ENCODE measurements around the gene CAP2.
"Not testable (repeated sequence)": the region's sequence is repeated elsewhere in the genome, so short reads cannot be mapped to it uniquely, and the experiment has no call there.

CAP2 gene

DNA sequence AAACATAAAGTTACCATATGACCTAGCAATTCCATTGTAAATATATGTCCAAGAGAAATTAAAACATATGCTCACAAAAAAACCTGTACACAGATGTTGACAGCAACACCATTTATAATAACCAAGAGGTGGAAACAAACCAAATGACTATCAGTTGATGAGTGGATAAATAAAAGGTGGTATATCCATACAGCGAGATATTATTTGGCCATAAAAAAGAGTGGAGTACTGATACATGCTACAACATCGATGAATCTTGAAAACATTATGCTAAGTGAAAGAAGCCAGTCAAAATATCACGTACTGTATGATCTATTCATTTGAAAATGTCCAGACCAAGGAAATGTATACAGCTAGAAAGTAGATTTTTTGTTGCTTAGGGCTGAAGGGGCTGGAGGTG lies 2.9 kb downstream of the CAP2 start:
- no peak for DNase-seq (ENCODE audit: low spot score)

DNA sequence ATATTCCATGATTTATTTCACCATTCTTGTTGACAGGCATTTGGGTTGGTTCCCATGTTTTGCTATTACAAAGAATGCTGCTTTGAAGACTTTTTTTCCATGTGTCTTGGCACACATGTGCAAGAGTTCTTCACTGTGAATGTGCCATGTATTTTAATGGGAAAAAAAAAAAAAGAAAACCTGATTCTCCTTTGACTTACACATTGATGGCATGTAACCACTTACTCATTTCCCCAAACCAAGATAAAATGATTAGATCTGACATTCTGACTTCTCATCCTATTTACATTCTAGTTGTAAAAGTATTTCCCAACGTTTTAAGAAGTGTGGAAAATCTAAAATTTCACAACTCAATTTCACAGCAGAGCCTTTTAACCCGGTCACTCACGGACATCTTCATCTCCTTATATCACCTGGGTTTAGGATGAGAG lies 4.4 kb downstream of the CAP2 start:
- DNase-seq (ENCODE audit: low spot score), result no peak

GRCh38 chr6:17405181-17405943 lies 12.0 kb downstream of the CAP2 start:
- DNase-seq (ENCODE audit: low spot score), result not testable (repeated sequence)

DNA sequence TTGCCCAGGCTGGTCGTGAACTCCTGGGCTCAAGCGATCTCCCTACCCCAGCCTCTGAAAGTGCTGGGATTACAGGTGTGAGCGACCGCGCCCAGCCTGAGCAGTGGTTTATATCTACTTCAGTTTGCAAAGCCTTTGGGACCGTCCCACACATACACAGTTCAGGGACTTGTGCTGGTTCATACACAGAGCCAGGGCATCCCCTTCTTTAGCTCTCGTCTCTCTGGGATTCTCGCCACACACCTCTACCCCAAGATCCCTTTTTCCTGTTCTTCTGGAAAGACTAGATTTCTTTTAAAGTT lies 12.5 kb downstream of the CAP2 start:
- DNase-seq (ENCODE audit: low spot score), result no peak

GRCh38 chr6:17408081-17408480 lies 14.7 kb downstream of the CAP2 start:
- DNase-seq (ENCODE audit: low spot score), result no peak

GRCh38 chr6:17410281-17410680 lies 16.9 kb downstream of the CAP2 start:
- DNase-seq (ENCODE audit: low spot score), result no peak

- no peak for DNase-seq (ENCODE audit: low spot score)
Measured at GRCh38 chr6:17413313-17413750, 19.9 kb downstream of the CAP2 start.

- DNase-seq (ENCODE audit: low spot score), result not testable (repeated sequence)
Measured at GRCh38 chr6:17414395-17414794, 21.0 kb downstream of the CAP2 start.

GRCh38 chr6:17415321-17415720 lies 21.9 kb downstream of the CAP2 start:
- DNase-seq (ENCODE audit: low spot score), result no peak

- no peak for DNase-seq (ENCODE audit: low spot score)
Measured at GRCh38 chr6:17416806-17417205, 23.4 kb downstream of the CAP2 start.

DNA sequence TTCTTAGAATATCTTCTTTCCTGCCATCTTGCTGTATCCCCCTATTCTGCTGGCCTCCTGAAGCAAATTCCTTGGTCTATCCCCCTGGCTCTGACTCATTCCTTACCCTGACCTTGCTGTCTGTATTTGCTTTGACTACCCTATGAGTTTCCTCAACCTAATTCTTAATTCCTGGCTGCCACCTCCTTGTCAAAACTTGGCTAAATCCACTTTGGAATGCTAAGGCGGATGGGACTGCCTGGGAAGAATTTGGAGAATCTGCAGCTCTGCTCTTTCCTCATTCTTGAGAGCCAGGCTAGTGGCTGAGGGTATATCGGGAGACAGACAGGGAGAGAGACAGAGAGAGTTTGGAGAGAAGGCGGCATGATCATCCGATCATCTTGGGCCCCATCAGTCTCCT lies 24.4 kb downstream of the CAP2 start:
- no peak for DNase-seq (ENCODE audit: low spot score)

DNA sequence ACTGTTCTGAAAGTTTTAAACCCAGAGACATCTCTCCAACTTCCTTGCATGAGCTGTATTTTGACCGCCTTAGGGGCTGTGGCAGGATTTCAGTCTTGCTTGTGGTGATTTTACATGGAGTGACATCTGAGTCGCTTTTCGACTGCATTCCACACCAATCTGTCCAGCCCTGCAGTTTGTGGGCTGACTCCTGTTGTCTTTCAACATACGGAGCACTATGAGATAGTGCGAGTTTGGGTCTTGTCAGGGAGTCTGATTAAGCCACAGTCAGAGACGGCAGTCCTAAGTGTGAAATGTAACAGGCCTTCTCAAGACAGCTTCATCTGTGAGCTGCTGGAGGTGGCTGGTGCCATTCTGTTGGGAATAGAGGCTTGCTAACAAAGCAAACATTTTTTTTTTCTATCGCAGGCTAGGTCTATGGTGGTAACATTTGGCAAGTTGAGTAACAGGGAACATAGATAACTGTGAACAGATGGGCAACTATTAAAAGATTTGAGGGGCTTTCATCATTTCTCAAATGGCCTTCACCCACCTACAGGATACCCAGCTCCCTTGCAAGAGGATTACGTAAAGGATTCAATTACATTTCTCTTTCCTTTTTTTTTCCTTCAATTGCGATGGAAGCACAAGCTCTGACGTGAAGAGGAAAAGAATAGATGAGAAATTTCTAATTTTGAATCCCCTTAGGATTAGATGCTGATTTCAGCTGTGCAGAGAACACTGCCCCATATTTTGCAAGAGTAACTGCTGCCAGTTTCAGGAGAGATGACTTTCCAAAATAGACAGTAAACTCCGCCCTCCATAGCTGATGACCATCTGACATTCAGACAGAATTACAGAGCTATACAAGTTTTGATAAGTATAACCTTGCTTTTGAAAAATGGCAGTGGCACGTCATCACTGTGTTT lies 25.1 kb downstream of the CAP2 start:
- DNase-seq (ENCODE audit: low spot score), result no peak

GRCh38 chr6:17419189-17419575 lies 25.8 kb downstream of the CAP2 start:
- no peak for DNase-seq (ENCODE audit: low spot score)

- no peak for DNase-seq (ENCODE audit: low spot score)
Measured at GRCh38 chr6:17420368-17420767, 27.0 kb downstream of the CAP2 start.

DNA sequence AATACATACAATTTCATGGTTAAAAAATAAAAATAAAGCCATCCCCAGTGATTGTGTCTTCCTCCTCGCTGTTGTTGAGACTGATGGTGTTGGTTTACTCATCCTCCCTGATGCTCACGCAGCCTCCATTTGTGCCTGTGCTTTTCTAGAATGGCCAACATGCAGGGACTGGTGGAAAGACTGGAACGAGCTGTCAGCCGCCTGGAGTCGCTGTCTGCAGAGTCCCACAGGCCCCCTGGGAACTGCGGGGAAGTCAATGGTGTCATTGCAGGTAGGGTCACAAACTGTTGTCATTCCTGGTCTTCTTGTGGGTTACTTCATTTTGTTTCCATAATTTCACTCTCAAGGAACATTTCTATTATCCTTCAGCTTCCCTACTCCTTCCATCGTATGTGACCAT lies 28.0 kb downstream of the CAP2 start:
- no peak for DNase-seq (ENCODE audit: low spot score)

GRCh38 chr6:17423026-17423425 lies 29.6 kb downstream of the CAP2 start:
- no peak for DNase-seq (ENCODE audit: low spot score)

GRCh38 chr6:17427062-17427461 lies 33.7 kb downstream of the CAP2 start:
- DNase-seq (ENCODE audit: low spot score), result no peak

GRCh38 chr6:17427617-17428016 lies 34.2 kb downstream of the CAP2 start:
- DNase-seq (ENCODE audit: low spot score), result no peak

DNA sequence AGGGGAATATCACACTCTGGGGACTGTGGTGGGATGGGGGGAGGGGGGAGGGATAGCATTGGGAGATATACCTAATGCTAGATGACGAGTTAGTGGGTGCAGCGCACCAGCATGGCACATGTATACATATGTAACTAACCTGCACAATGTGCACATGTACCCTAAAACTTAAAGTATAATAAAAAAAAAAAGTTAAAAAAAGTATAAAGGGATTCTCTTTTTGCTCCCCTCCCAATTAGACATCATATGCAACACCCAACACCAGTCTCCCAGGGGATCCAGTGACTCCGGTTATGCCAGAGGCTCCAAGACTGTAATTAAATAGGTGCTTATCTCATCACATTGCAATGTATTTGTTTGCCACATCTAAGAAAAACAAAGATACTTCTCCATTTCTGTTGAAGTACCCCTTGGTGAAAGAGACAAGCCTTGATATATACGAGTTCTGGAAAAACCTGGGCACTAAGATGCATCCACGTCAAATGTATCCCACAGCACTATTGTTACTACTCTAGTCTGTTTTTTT lies 35.3 kb downstream of the CAP2 start:
- not testable (repeated sequence) for DNase-seq (ENCODE audit: low spot score)

- DNase-seq (ENCODE audit: low spot score), result no peak
Measured at GRCh38 chr6:17429383-17430061, 36.1 kb downstream of the CAP2 start.

DNA sequence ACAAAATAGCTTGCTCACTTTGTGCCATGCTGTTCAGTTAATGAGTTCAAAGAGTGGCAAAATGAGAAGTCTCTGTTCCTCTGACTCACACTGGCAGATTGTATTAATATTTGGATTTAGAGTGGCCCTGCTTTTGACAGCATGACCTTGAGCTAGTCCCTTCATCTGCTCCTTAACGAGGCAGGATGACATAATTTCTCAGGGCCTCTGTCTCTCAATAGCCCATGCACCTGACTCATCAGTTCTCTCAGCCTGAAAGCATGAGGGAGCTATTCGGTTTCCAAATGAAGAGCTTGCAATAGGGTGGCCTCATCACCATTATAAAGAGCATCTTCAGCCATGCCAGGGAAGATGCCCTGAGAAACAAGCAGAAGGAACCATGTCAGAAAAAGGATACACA lies 38.2 kb downstream of the CAP2 start:
- no peak for DNase-seq (ENCODE audit: low spot score)

DNA sequence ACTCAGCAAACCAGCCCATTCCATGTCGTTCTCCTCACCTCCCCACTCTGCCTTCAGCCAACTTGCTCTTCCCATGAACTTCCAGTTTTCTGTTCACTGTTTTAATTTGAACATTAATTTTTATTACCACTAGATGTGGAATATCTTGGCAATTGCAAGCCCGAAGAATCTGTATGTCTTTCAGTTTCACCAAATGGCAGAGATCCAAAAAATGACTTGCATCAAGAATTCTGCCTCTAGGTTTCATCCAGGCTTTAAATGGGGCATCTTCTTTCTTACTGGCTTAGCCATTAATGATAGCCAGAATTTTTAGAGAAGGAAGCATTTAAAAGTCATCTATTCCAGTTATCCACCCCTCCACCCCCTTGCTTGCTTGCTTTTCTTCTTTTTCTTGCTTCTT lies 39.0 kb downstream of the CAP2 start:
- DNase-seq (ENCODE audit: low spot score), result no peak
